SK-N-SH (cell line): ENCODE results near the gene KIAA1210.
A peak's percentile ranks its signal among the peaks of the same experiment; 100 is the strongest.

Experiments
- CHD2 ChIP-seq: fragments of 150-350 bp; IDR thresholded peaks from 2 replicates; pipeline ENCODE4 v1.6.1; 2018; ENCODE audit warnings: low read length; ENCODE audit not compliant: partially characterized antibody
- CTCF ChIP-seq: fragments of 200-600 bp; sonication (generic); IDR thresholded peaks from 2 replicates; pipeline ENCODE4 v1.6.1; 2017; ENCODE audit warnings: antibody characterized with exemption, mild to moderate bottlenecking, moderate library complexity
- EP300 ChIP-seq, 2 experiments: IDR thresholded peaks; 2 replicates each; pipeline versions ENCODE4 v1.4.0 to v1.6.1; 2012; ENCODE audit warnings: borderline replicate concordance in 1 of 2, low read depth in 1 of 2, low read length in 1 of 2
- FOXJ3 ChIP-seq: sonication (generic); formaldehyde crosslinking; IDR thresholded peaks from 2 replicates; pipeline ENCODE4 v1.5.1; 2020; ENCODE audit warnings: mild to moderate bottlenecking, missing genetic modification reagents
- MAX ChIP-seq: IDR thresholded peaks from 2 replicates; pipeline ENCODE4 v1.4.0; 2012; ENCODE audit warnings: low read depth
- PBX3 ChIP-seq: IDR thresholded peaks from 2 replicates; pipeline ENCODE4; 2012
- POLR2AphosphoS5 ChIP-seq: IDR thresholded peaks from 2 replicates; pipeline ENCODE4 v1.6.1; 2012; ENCODE audit warnings: low read depth, low read length
- RAD21 ChIP-seq: IDR thresholded peaks from 2 replicates; pipeline ENCODE4 v1.6.1; 2012; ENCODE audit warnings: mild to moderate bottlenecking, low read length
- RCOR1 ChIP-seq: fragments of 150-350 bp; IDR thresholded peaks from 2 replicates; pipeline ENCODE4 v1.6.1; 2017; ENCODE audit warnings: antibody characterized with exemption, low read length
- REST ChIP-seq: IDR thresholded peaks from 2 replicates; pipeline ENCODE4 v1.6.1; 2012; ENCODE audit warnings: mild to moderate bottlenecking, low read depth, low read length, moderate library complexity
- SMC3 ChIP-seq: IDR thresholded peaks from 2 replicates; pipeline ENCODE4 v1.6.1; 2012; ENCODE audit warnings: low read depth, low read length, improper control_type of control experiment
- TAF1 ChIP-seq: IDR thresholded peaks from 2 replicates; pipeline ENCODE4 v1.6.1; 2012; ENCODE audit warnings: low read depth, mild to moderate bottlenecking, low read length, moderate library complexity, borderline replicate concordance
- USF2 ChIP-seq: fragments of 150-350 bp; IDR thresholded peaks from 2 replicates; pipeline ENCODE4 v1.6.1; 2017; ENCODE audit warnings: antibody characterized with exemption, low read length, low read depth, borderline replicate concordance
- YY1 ChIP-seq: IDR thresholded peaks from 2 replicates; pipeline ENCODE4 v1.4.0; 2012; ENCODE audit warnings: low read depth, mild to moderate bottlenecking

GRCh38 chrX:119067023-119067739, 60.4 kb downstream of the KIAA1210 start:
- TF ChIP-seq POLR2AphosphoS5 (no peak), TAF1 (no peak), CTCF (peak; percentile 64), RCOR1 (no peak), FOXJ3 (CRISPR knock-in tag) (no peak), CHD2 (no peak), YY1 (no peak), EP300 (IDR thresholded peaks at IDR 0.05; ENCODE audit: borderline replicate concordance in 1 of 2, low read depth in 1 of 2, low read length in 1 of 2) (no peak), REST (no peak), PBX3 (no peak), USF2 (no peak), SMC3 (peak; percentile 59), MAX (no peak), RAD21 (peak; percentile 68)
